Measurements from ENCODE around the gene ADAMTS17. TPM values are rescaled to one million over a fixed set of nuclear protein-coding genes. Genes with fewer than 3 reads are reported as not detected.

Gene ADAMTS17
- total RNA-seq, 4 donors from 2014 or later = 5.0 to 16.2 (median 11.6) TPM

GRCh38 chr15:100114571-100114970 lies 227.2 kb downstream of the ADAMTS17 start:
- Histone ChIP-seq H3K27me3 (no peaks in the 10 kb centered on the region), H3K4me1 (peaks cover 37 to 38% of the 10 kb centered on the region in 2 donors), H3K4me3 (peak overlapping the region; percentile 12 to 29 (median 16)), H3K9me3 (no peaks in the 10 kb centered on the region), H3K36me3 (peaks cover 0 to 4% of the 10 kb centered on the region in 2 donors), H3K27ac (peak overlapping the region; percentile 51 to 63 (median 60))
- no peak for TF ChIP-seq CTCF (IDR thresholded peaks at IDR 0.05 in 4 of 5, conservative IDR thresholded peaks at IDR 0.05 in 1 of 5)
- no peak for TF ChIP-seq POLR2A (IDR thresholded peaks at IDR 0.05)
- DNase-seq = no peak
- in situ Hi-C loops (cut with MboI; ENCODE audit: low sequenced_read_pairs in 4 of 4) (no loop called here), intact Hi-C loops (cut with DNase I; ENCODE audit: low total_unique reads) (no loop called here)
- no peak for ATAC-seq

GRCh38 chr15:100114100-100114499 lies 227.7 kb downstream of the ADAMTS17 start:
- H3K27me3 ChIP-seq = no peaks in the 10 kb centered on the region

GRCh38 chr15:100113351-100114080 lies 228.3 kb downstream of the ADAMTS17 start:
- TF ChIP-seq CTCF (IDR thresholded peaks at IDR 0.05 in 4 of 5, conservative IDR thresholded peaks at IDR 0.05 in 1 of 5) (no peak), POLR2A (IDR thresholded peaks at IDR 0.05) (no peak)
- Histone ChIP-seq H3K9me3 (no peaks in the 10 kb centered on the region), H3K27ac (peak overlapping the region; percentile 51 to 63 (median 60)), H3K4me1 (peaks cover 37 to 38% of the 10 kb centered on the region in 2 donors), H3K36me3 (peaks cover 0 to 4% of the 10 kb centered on the region in 2 donors), H3K4me3 (peak overlapping the region in 1 of 4 donors; percentile 29), H3K27me3 (no peaks in the 10 kb centered on the region)
- ATAC-seq (no peak), DNase-seq (no peak)
- in situ Hi-C loops (cut with MboI; ENCODE audit: low sequenced_read_pairs in 4 of 4) = no loop called here
- intact Hi-C loops (cut with DNase I; ENCODE audit: low total_unique reads) = no loop called here

More at GRCh38 chr15:100114100-100114499, 227.7 kb downstream of the ADAMTS17 start:
- peaks cover 37 to 38% of the 10 kb centered on the region in 2 donors for H3K4me1 ChIP-seq
- H3K36me3 ChIP-seq = peaks cover 0 to 4% of the 10 kb centered on the region in 2 donors
- in situ Hi-C loops (cut with MboI; ENCODE audit: low sequenced_read_pairs in 4 of 4) (no loop called here), intact Hi-C loops (cut with DNase I; ENCODE audit: low total_unique reads) (no loop called here)
- ATAC-seq (peak; percentile 43 to 49), DNase-seq (no peak)
- peak overlapping the region; percentile 12 to 29 (median 16) for H3K4me3 ChIP-seq
- H3K27ac ChIP-seq = peak overlapping the region; percentile 51 to 63 (median 60)
- TF ChIP-seq POLR2A (IDR thresholded peaks at IDR 0.05) = peak in 1 of 2 donors; percentile 16
- TF ChIP-seq CTCF (IDR thresholded peaks at IDR 0.05 in 4 of 5, conservative IDR thresholded peaks at IDR 0.05 in 1 of 5) = no peak
- no peaks in the 10 kb centered on the region for H3K9me3 ChIP-seq

- TF ChIP-seq CTCF (IDR thresholded peaks at IDR 0.05 in 4 of 5, conservative IDR thresholded peaks at IDR 0.05 in 1 of 5) (no peak), POLR2A (IDR thresholded peaks at IDR 0.05) (no peak)
- Histone ChIP-seq H3K27ac (peak overlapping the region in 1 of 4 donors; percentile 51), H3K9me3 (no peaks in the 10 kb centered on the region), H3K4me3 (no peak overlapping the region), H3K4me1 (peaks cover 37 to 38% of the 10 kb centered on the region in 2 donors), H3K27me3 (no peaks in the 10 kb centered on the region), H3K36me3 (peaks cover 0 to 4% of the 10 kb centered on the region in 2 donors)
- in situ Hi-C loops (cut with MboI; ENCODE audit: low sequenced_read_pairs in 4 of 4) = no loop called here
- intact Hi-C loops (cut with DNase I; ENCODE audit: low total_unique reads) = no loop called here
- ATAC-seq = no peak
- no peak for DNase-seq
Observed at GRCh38 chr15:100112636-100113305, 229.0 kb downstream of the ADAMTS17 start.
